GM23248 (cell line): ENCODE results near the gene ACP1.

ENCODE experiments used
- EZH2 ChIP-seq: fragments of 200-600 bp; sonication (generic); IDR thresholded peaks from 2 replicates; pipeline ENCODE4 v1.6.1; 2018; ENCODE audit warnings: antibody characterized with exemption, mild to moderate bottlenecking; ENCODE audit not compliant: insufficient read depth, poor library complexity, severe bottlenecking
- EZH2phosphoT487 ChIP-seq: fragments of 200-600 bp; sonication (generic); IDR thresholded peaks from 2 replicates; pipeline ENCODE4 v1.6.1; 2018; ENCODE audit warnings: antibody characterized with exemption, moderate library complexity, mild to moderate bottlenecking, low read depth; ENCODE audit not compliant: insufficient read depth

DNA sequence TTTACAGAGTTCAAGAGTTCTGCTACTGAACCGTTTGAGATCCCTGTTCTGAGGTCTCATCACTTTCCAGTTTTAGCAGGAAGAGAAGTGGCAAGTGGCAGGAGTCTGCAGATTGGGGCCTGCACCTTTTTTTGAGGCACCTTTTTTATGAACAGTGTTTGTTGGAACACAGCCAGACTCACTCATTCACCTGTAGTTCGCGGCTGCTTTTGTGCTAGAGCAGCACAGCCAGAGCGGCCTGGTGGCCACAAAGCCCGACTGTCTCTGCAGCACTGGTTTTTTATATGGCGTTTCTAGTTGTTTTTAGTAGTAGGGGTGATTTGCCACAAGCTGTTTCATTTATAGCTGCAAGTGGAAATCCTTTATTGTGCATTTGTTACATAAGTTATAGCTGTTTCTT is 8.6 kb downstream of the ACP1 start:
- TF ChIP-seq EZH2 (no peak), EZH2phosphoT487 (no peak)
